GM12875 (cell line): ENCODE measurements around the gene CHRM2.

Experiments
- H3K4me3 ChIP-seq: one replicate; pipeline ENCODE4 v1.5.1; 2011; ENCODE audit warnings: low read depth, low read length, control low read depth
- CTCF ChIP-seq: IDR thresholded peaks from 2 replicates; pipeline ENCODE4 v1.5.1; 2011; ENCODE audit warnings: low read depth, mild to moderate bottlenecking, control low read depth, inconsistent platforms, low read length, moderate library complexity, borderline replicate concordance; ENCODE audit not compliant: insufficient read depth

The CHRM2 gene

DNA sequence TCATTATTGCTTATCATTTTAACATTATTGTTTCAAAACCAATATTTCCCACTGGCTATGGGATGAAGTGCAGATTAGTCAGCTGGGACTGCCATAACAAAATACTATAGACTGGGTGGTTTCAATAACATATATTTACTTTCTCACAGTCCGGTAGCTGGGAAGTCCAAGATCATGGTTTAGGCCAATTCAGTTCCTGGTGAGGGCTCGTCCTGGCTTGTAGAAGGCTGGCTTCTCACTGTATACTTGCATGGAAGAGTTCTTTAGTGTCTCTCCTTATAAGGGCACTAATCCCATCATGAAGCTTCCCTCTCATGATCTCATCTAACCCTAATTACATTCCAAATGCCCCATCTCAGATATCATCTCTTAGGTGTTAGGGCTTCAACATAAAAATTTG lies 101.3 kb downstream of the CHRM2 start:
- no peak overlapping the region for H3K4me3 ChIP-seq
- TF ChIP-seq CTCF: no peak

DNA sequence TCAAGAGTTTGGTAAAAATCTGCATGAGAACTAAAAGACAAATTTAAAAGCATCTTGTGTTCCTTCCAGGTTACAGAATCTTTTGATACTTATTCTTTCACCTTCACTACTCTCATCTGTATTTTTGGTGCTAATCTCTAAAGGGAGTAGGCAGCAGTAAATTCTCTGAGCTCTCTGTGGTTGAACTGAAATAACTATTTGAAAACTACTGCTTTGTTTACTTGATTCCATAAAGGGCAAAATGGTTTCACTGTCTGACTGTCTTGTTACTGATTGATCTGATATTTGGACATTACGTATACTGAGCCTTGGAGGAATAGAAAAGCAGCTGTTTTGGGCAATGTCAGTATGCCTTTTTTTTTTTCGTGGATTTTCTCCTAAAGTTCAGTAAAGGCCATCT lies 103.3 kb downstream of the CHRM2 start:
- no peak for TF ChIP-seq CTCF
- H3K4me3 ChIP-seq: no peak overlapping the region

GRCh38 chr7:136976504-136977251 lies 108.2 kb downstream of the CHRM2 start:
- H3K4me3 ChIP-seq: no peak overlapping the region
- TF ChIP-seq CTCF: no peak

DNA sequence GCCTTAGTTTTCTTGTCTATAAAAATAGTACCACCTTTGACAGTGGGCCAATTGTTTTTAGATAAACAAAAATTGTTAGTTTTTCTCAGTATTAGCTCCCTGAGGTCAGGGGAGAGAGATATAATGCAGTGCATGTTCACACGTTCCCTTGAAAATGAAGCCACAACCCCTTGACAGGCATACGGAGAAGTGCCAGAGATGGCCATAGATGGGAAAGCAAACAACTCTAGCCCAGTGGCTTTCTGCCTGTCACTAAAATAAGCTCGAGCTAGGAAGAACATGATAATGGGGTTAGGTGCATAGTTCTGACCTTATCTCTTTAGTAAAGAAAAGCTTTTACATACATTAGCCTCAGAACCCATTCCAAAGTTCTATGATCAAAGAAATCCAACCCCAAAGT lies 124.9 kb downstream of the CHRM2 start:
- no peak overlapping the region for H3K4me3 ChIP-seq
- no peak for TF ChIP-seq CTCF

DNA sequence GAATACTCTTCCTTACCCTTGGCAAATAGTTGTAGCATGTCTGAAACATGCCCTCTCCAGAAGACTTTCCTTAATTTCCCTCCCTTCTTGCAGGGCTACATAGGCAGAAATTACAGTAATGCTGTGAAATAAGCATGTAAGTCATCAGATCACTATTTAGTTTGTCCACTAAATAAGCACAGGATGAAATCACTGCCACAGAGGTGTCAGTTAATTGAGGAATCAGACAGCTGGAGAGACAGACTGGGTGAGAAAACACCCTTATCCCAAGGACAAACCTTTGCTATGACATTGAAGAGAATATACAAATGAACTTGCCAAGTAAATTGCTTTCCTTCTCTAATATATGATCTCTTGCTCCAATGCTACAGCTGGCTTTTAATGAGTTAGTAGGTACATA lies 129.3 kb downstream of the CHRM2 start:
- no peak overlapping the region for H3K4me3 ChIP-seq
- TF ChIP-seq CTCF: no peak

DNA sequence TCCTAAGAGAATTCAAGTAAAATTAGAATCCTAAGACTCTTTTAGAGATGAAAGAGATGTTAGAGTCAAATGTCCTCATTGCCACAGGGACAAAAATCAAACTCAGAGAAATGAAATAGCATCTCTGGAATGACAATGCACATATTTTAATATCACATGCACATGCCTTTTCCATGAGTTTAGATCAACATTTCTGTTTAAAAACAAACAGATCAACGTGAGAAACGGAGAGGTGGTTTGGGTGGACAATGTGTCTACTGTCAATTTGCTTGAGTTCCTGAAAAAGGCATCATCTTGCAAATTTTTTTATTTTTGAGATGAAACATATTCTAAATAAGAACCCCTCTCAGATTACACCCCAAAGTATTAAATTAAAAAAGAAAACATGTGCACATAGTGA lies 130.0 kb downstream of the CHRM2 start:
- H3K4me3 ChIP-seq: no peak overlapping the region
- no peak for TF ChIP-seq CTCF

- H3K4me3 ChIP-seq: no peak overlapping the region
- TF ChIP-seq CTCF: no peak
These were observed 132.2 kb downstream of the CHRM2 start for GRCh38 chr7:137000621-137001020.
